GM23248 (cell line): ENCODE results near the gene PNPLA7.

ENCODE experiments used
- EZH2 ChIP-seq: fragments of 200-600 bp; sonication (generic); IDR thresholded peaks from 2 replicates; pipeline ENCODE4 v1.6.1; 2018; ENCODE audit warnings: antibody characterized with exemption, mild to moderate bottlenecking; ENCODE audit not compliant: insufficient read depth, poor library complexity, severe bottlenecking
- EZH2phosphoT487 ChIP-seq: fragments of 200-600 bp; sonication (generic); IDR thresholded peaks from 2 replicates; pipeline ENCODE4 v1.6.1; 2018; ENCODE audit warnings: antibody characterized with exemption, moderate library complexity, mild to moderate bottlenecking, low read depth; ENCODE audit not compliant: insufficient read depth

DNA sequence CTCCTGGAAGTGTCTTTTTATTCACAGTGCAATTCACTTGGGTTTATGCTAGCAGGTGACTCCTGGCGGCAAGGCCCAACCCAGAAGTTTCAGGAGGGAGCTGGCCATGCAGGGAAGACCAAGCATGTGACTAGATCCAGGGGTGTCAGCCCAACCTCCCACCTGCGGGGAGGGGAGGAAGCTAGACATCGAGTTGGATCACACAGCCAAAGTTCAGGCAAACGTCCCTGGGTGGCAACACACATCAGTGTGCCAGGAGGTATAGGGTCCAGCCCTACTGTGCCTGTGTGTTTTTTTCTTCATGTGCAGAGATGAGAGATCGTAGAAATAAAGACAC lies 25.3 kb downstream of the PNPLA7 start:
- TF ChIP-seq EZH2 (no peak), EZH2phosphoT487 (no peak)
